GF-D8 (cell line): ENCODE measurements around the gene CUEDC2.

Experiments
- DNase-seq: peaks from one replicate; lab custom pipeline; 2025; lab: John Stamatoyannopoulos, UW

Gene CUEDC2

DNA sequence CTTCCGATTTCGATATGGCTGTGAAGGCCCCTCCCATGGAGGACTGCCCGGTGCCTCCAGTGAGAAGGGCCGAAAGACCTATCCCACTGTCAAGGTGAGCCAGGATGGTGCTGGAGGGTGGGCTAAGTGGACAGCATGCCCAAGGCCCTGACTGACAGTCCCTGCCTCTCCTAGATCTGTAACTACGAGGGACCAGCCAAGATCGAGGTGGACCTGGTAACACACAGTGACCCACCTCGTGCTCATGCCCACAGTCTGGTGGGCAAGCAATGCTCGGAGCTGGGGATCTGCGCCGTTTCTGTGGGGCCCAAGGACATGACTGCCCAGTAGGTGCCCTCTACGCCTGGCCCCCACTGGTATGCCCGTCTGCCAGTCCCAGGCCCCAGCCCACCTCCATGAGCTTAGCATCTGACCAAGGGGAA is 35.6 kb downstream of the CUEDC2 start:
- no peak for DNase-seq

GRCh38 chr10:102396317-102396650 is 36.1 kb downstream of the CUEDC2 start:
- DNase-seq, result no peak

DNA sequence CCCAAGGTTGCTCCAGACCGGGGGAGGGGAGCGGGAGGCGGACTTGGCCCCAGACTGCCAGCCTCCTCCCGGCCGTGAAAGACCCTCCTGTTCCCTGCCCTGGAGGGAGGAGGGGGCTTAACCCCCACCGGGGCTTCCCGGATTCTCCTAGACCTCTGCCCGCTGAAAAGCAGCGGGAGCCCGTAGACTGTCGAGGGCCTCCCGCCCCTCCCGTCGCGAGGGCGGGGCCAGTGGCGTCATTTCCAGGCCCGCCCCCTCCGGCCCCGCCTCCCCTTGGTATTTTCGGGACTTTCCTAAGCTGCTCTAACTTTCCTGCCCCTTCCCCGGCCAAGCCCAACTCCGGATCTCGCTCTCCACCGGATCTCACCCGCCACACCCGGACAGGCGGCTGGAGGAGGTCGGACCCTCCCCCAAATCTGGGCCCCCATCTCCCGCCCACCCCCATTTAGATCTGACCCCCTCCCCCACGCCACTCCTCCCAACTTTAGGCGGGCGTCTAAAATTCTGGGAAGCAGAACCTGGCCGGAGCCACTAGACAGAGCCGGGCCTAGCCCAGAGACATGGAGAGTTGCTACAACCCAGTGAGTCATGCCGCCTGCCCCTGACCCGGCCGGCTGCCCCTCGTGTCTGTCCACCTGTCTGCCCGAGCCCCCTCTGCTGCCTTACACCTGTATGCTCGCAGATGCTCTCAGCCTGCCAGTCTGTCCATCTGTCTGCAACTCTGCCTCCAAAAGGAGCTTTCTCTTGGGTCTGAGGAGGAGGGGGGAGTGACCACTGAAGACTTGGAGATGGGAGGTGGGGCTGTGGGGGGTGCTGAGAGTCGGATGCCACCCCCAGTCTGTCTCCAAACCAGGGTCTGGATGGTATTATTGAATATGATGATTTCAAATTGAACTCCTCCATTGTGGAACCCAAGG is 36.7 kb downstream of the CUEDC2 start, which contains the start of gene NFKB2:
TSS of gene NFKB2 (plus strand) at position 306 of the 917 bp plus-strand sequence. CDS start at position 561, 255 bp downstream.
- DNase-seq, result no peak

DNA sequence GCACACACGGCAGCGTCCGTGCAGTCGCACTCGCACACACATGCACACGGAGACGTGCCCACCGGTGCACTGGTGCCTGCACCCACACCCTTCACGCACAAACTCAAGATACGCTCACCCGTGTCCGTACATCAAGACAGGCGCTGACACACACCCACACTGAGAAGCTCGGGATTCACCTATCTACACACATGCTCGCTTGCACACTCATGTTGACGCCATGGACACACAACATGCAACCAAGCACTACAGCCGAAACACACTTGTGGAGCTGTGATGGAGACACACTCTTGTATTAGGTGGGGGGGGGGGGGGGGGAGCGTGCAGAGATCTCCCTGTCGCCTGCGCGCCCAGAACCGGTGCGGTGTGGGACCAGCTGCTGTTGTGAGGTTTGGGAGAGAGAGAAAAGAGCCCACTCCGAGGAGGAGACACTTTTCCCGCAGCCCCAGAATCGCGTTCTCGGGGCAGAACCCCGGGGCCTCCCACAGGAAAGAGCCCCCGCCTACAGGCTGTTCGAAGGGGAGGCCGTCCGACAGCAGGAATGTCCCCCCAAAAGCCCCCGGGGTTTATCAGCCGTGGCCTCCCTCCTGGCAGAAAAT is 37.5 kb downstream of the CUEDC2 start:
- no peak for DNase-seq

- peak; percentile 71 for DNase-seq
Measured at GRCh38 chr10:102394079-102394800, 38.1 kb downstream of the CUEDC2 start.

- DNase-seq, result no peak
Measured at GRCh38 chr10:102393411-102394078, 38.8 kb downstream of the CUEDC2 start.

DNA sequence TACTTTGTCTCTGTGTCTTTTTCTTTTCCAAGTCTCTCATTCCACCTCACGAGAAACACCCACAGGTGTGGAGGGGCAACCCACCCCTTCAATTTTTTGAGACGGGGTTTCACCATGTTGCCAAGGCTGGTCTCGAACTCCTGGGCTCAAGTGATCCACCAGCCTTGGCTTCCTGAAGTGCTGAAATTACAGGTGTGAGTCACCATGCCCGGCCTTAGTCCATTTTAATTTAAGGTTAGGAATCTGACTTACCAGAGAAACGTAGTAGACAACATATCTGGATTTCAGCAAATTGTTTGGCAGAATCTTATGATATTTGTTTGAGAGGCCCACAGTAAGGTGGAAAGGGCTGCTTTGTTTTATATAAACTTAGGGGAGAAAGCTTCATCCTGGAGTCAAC is 40.1 kb downstream of the CUEDC2 start:
- no peak for DNase-seq

DNA sequence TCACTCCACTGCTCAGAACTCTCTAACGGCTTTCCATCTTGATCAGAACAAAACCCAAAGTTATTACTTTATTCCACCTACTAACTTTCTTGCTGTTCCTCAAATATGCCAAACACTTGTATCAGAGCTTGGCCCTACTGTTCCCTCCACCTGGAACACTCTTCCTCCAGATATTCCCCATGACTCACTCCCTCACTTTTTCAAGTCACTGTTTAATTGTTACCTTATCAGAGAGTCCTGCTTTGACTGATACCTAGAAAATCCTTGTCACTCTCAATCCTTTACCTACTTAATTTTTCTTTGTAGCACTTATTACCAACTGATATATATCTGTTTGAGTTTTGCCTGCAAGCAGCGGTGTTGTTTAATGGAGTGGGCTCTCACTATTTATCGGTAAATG is 42.5 kb downstream of the CUEDC2 start:
- no peak for DNase-seq

DNA sequence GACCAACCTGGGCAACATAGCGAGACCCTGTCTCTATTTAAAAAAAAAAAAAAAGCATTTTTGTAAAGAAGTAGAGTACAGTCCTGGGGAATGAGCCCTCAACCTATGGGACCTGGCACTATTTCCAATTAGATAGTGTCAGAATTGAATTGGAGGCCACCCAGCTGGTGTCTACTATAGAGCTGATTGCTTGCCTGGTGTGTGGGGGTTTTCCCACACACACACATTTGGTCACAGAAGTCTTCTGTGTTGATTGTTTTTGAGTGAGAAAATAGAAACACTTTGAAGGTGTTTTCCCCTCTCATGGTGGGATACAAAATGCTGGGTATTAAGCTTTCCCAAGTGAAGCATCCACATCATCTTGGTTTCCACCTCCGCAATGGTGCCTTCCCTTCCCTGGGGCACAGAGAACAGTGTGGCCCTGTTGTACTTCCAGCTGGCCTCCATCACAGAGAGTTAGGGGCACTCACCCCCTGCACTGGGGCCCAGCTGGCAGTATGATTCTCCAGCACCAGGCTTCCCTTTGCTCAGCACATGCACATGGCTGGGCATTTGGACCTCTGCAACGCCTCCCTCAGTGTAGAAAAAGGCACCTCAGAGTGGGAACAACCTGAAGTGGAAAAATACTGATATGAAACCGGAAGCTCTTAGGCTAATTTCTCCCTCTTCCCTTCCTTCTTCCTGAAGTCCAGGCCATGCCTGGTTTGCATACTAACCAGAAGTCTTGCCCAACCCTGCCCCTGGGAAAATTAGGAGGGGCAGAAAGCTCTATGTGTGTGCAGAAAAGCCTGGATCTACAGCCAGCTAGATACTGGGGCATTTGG is 47.6 kb downstream of the CUEDC2 start:
- DNase-seq, result no peak

DNA sequence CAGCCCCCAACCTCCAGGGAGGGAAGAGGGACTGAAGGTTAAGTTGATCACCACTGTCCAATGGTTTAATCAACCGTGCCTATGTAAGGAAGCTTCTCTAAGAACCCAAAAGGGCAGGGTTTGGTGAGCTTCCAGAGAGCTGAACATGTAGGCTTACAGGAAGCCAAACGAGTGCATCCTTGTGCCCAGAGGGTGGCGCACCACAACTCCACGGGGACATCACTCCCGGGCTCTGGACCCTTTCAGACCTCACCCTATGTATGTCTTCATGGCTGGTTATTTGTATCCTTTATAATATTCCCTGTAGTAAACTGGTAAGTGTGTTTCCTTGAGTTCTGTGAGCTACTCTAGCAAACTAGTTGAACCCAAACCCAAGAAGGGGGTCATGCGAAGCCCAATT is 48.3 kb downstream of the CUEDC2 start:
- no peak for DNase-seq

DNA sequence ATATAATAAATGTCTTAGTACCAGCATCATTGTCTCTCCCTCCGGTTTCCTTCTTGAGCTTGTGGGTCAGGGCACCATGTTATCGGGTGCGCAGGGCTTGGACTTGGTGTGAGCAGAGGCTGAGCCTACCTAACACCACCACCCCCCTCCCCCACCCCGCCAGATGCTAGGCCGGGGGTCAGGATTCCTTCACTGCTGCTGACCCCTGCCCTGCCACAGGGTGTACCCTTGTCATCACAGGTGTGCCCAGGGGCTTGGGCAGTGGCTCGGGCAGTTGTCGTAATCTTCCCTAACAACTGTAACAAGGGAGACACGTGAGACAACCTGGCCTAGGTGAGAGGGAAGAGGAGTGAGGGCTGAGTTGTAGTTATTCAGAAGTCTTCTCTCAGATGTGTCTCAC is 49.5 kb downstream of the CUEDC2 start:
- DNase-seq, result no peak

DNA sequence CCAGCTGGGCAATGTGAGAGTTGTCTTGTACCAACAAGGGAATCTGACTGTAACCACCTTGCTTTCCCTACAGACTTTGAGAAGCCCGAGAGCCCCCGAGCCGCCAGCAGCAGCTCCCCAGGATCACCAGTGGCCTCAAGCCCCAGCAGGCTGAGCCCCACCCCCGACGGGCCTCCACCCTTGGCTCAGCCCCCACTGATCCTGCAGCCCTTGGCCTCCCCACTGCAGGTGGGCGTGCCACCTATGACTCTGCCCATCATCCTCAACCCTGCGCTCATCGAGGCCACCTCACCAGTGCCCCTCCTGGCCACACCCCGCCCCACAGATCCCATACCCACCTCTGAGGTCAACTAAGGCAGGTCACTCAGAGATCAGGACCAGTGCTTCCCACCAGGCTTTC is 50.4 kb downstream of the CUEDC2 start:
- no peak for DNase-seq

DNA sequence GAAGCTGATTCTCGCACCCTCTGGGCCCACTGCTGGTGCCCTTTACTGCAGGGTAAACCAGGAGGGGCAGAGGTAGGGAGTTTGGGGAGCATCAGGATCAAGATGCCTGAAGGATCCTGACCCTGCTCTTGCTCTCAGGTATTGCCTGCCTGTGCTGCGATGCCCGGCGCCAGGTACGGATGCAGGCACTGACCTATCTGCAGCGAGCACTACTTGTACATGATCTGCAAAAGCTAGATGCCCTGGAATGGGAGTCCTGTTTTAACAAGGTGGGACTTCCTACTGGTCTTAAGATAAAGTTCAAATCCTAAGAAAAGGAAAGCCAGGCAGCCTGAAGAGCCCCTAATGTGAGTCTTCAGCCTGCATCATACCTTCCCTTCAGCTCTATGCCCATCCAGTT is 53.0 kb downstream of the CUEDC2 start:
- DNase-seq, result no peak

GRCh38 chr10:102376901-102377300 is 55.5 kb downstream of the CUEDC2 start:
- DNase-seq, result no peak

DNA sequence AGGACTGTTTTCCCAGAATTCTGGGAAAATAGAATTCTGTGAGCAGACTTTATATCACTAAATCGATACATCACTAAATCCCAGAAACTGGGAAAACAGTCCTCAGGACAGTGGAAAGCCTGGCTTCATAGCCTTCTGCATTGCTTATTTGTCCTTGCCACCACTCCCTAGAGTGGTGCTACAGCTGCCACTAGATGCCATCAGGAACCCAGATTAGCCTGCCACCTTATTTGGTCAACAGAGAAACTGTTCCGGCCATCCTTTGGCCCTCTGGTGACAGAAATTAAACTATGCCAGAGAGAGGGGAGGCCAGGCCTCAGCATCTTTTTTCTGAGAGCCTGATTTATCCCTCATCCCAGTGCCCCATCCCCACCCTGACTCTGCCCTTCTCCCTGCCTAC is 56.5 kb downstream of the CUEDC2 start:
- no peak for DNase-seq

GRCh38 chr10:102375250-102375649 is 57.1 kb downstream of the CUEDC2 start:
- DNase-seq, result no peak
